HAP-1 (cell line): ENCODE measurements around the gene HEG1.

ENCODE experiments used
- DNase-seq, 2 experiments: peaks; one replicate each; pipeline ENCODE4 v3.0.0-alpha.2; 2016 to 2020; ENCODE audit warnings: low spot score in 2 of 2
- H3K27me3 ChIP-seq: fragments of 250-450 bp; sonication (Bioruptor Pico); 2 replicates; pipeline ENCODE4 v1.5.1; 2020; ENCODE audit warnings: low read depth, mild to moderate bottlenecking, moderate library complexity
- H3K36me3 ChIP-seq: fragments of 250-450 bp; sonication (Bioruptor Pico); replicated peaks from 2 replicates; pipeline ENCODE4 v1.5.1; 2020; ENCODE audit warnings: mild to moderate bottlenecking
- H3K4me1 ChIP-seq: fragments of 250-450 bp; sonication (Bioruptor Pico); 2 replicates; pipeline ENCODE4 v1.5.1; 2020; ENCODE audit warnings: mild to moderate bottlenecking
- H3K4me3 ChIP-seq: fragments of 250-450 bp; sonication (Bioruptor Pico); 2 replicates; pipeline ENCODE4 v1.5.1; 2020; ENCODE audit warnings: mild to moderate bottlenecking, moderate library complexity
- H3K9me3 ChIP-seq: fragments of 250-450 bp; sonication (Bioruptor Pico); 2 replicates; pipeline ENCODE4 v1.5.1; 2020; ENCODE audit warnings: mild to moderate bottlenecking, moderate library complexity
- in situ Hi-C: fragments of 300-500 bp; cut with MboI; formaldehyde crosslinking; loops from 3 replicates; pipeline ENCODE4 v1.14.3; 2020; ENCODE audit warnings: low sequenced_read_pairs, inconsistent platforms, mixed read lengths

HEG1 gene

GRCh38 chr3:125005676-125006075, 50.1 kb downstream of the HEG1 start:
- in situ Hi-C loops, result no loop called here
- Histone ChIP-seq H3K36me3 (peaks cover 28% of the 10 kb centered on the region), H3K4me1 (peaks cover 18% of the 10 kb centered on the region), H3K9me3 (no peaks in the 10 kb centered on the region), H3K4me3 (no peak overlapping the region), H3K27me3 (no peaks in the 10 kb centered on the region)
- no peak for DNase-seq

- Histone ChIP-seq H3K4me3 (no peak overlapping the region), H3K36me3 (peaks cover 30% of the 10 kb centered on the region), H3K4me1 (peaks cover 18% of the 10 kb centered on the region), H3K9me3 (no peaks in the 10 kb centered on the region), H3K27me3 (no peaks in the 10 kb centered on the region)
- in situ Hi-C loops, result no loop called here
- no peak for DNase-seq
These were observed 50.6 kb downstream of the HEG1 start for GRCh38 chr3:125005222-125005621.

GRCh38 chr3:125003859-125004595, 51.8 kb downstream of the HEG1 start:
- Histone ChIP-seq H3K4me3 (no peak overlapping the region), H3K27me3 (no peaks in the 10 kb centered on the region), H3K9me3 (no peaks in the 10 kb centered on the region), H3K36me3 (peaks cover 24% of the 10 kb centered on the region), H3K4me1 (peaks cover 27% of the 10 kb centered on the region)
- DNase-seq, result no peak
- in situ Hi-C loops, result no loop called here

GRCh38 chr3:125003369-125003853, 52.4 kb downstream of the HEG1 start:
- Histone ChIP-seq H3K36me3 (peaks cover 23% of the 10 kb centered on the region), H3K4me1 (peaks cover 27% of the 10 kb centered on the region), H3K4me3 (no peak overlapping the region), H3K9me3 (no peaks in the 10 kb centered on the region), H3K27me3 (no peaks in the 10 kb centered on the region)
- peak; percentile 73 to 80 for DNase-seq
- in situ Hi-C loops, result no loop called here

- H3K27me3 ChIP-seq, result no peaks in the 10 kb centered on the region
- DNase-seq, result no peak
- no peak overlapping the region for H3K4me3 ChIP-seq
- no peaks in the 10 kb centered on the region for H3K9me3 ChIP-seq
- H3K4me1 ChIP-seq, result peaks cover 27% of the 10 kb centered on the region
- in situ Hi-C loops, result no loop called here
- H3K36me3 ChIP-seq, result peaks cover 20% of the 10 kb centered on the region
These were observed 53.1 kb downstream of the HEG1 start for GRCh38 chr3:125002414-125003368.

GRCh38 chr3:125001557-125002413, 54.0 kb downstream of the HEG1 start:
- Histone ChIP-seq H3K36me3 (peaks cover 18% of the 10 kb centered on the region), H3K4me3 (no peak overlapping the region), H3K9me3 (no peaks in the 10 kb centered on the region), H3K4me1 (peaks cover 34% of the 10 kb centered on the region), H3K27me3 (no peaks in the 10 kb centered on the region)
- in situ Hi-C loops, result no loop called here
- no peak for DNase-seq

GRCh38 chr3:125000661-125001060, 55.1 kb downstream of the HEG1 start:
- Histone ChIP-seq H3K27me3 (no peaks in the 10 kb centered on the region), H3K9me3 (no peaks in the 10 kb centered on the region), H3K4me3 (no peak overlapping the region), H3K36me3 (peaks cover 24% of the 10 kb centered on the region), H3K4me1 (peaks cover 34% of the 10 kb centered on the region)
- in situ Hi-C loops, result no loop called here
- no peak for DNase-seq

- Histone ChIP-seq H3K9me3 (no peaks in the 10 kb centered on the region), H3K4me3 (no peak overlapping the region), H3K27me3 (no peaks in the 10 kb centered on the region), H3K4me1 (peaks cover 34% of the 10 kb centered on the region), H3K36me3 (peaks cover 24% of the 10 kb centered on the region)
- no peak for DNase-seq
- in situ Hi-C loops, result no loop called here
These were observed 55.8 kb downstream of the HEG1 start for GRCh38 chr3:124999897-125000435.

GRCh38 chr3:124999317-124999716, 56.5 kb downstream of the HEG1 start:
- no peak for DNase-seq
- Histone ChIP-seq H3K36me3 (peaks cover 20% of the 10 kb centered on the region), H3K4me1 (peaks cover 34% of the 10 kb centered on the region), H3K4me3 (no peak overlapping the region), H3K27me3 (no peaks in the 10 kb centered on the region), H3K9me3 (no peaks in the 10 kb centered on the region)
- in situ Hi-C loops, result no loop called here

GRCh38 chr3:124998247-124998630, 57.6 kb downstream of the HEG1 start:
- no peaks in the 10 kb centered on the region for H3K27me3 ChIP-seq
- peaks cover 24% of the 10 kb centered on the region for H3K4me1 ChIP-seq
- peaks cover 20% of the 10 kb centered on the region for H3K36me3 ChIP-seq
- H3K4me3 ChIP-seq, result no peak overlapping the region
- in situ Hi-C loops, result no loop called here
- DNase-seq, result no peak
- H3K9me3 ChIP-seq, result no peaks in the 10 kb centered on the region

- H3K4me1 ChIP-seq, result peaks cover 20% of the 10 kb centered on the region
- in situ Hi-C loops, result no loop called here
- H3K36me3 ChIP-seq, result peaks cover 20% of the 10 kb centered on the region
These were observed 58.2 kb downstream of the HEG1 start for GRCh38 chr3:124997303-124998246.

GRCh38 chr3:124995460-124995994, 60.3 kb downstream of the HEG1 start:
- Histone ChIP-seq H3K36me3 (peaks cover 8% of the 10 kb centered on the region), H3K4me1 (peaks cover 21% of the 10 kb centered on the region), H3K27me3 (no peaks in the 10 kb centered on the region), H3K4me3 (no peak overlapping the region), H3K9me3 (no peaks in the 10 kb centered on the region)
- in situ Hi-C loops, result no loop called here
- peak in 1 of 2 experiments; percentile 52 for DNase-seq

More at GRCh38 chr3:124997303-124998246, 58.2 kb downstream of the HEG1 start:
- Histone ChIP-seq H3K9me3 (no peaks in the 10 kb centered on the region), H3K4me3 (no peak overlapping the region), H3K27me3 (no peaks in the 10 kb centered on the region)
- peak in 1 of 2 experiments; percentile 69 for DNase-seq
